Mesenchymal stem cell (in vitro differentiated cells and primary cell): ENCODE results near the gene ARMH1.

Experiments used
- DNase-seq: peaks from one replicate; pipeline ENCODE4 v3.0.0-alpha.2; 2013
- H2AFZ ChIP-seq: one replicate; pipeline ENCODE4 v1.6.1; 2013; ENCODE audit warnings: low read depth, mild to moderate bottlenecking, control low read depth, inconsistent platforms, low read length, moderate library complexity
- H2AK5ac ChIP-seq: 2 replicates; pipeline ENCODE4 v1.6.1; 2013; ENCODE audit warnings: low read length, moderate library complexity, mild to moderate bottlenecking, inconsistent platforms; ENCODE audit not compliant: severe bottlenecking
- H2BK120ac ChIP-seq: one replicate; pipeline ENCODE4 v1.6.1; 2013; ENCODE audit warnings: low read depth, mild to moderate bottlenecking, inconsistent platforms, low read length, moderate library complexity
- H2BK12ac ChIP-seq, 2 experiments: one replicate each; pipeline ENCODE4 v1.6.1; 2013; ENCODE audit warnings: inconsistent platforms in 2 of 2, low read length in 2 of 2, mild to moderate bottlenecking in 2 of 2, moderate library complexity in 2 of 2, control low read depth in 1 of 2
- H2BK15ac ChIP-seq: one replicate; pipeline ENCODE4 v1.6.1; 2013; ENCODE audit warnings: mild to moderate bottlenecking, low read depth, inconsistent platforms; ENCODE audit not compliant: poor library complexity, severe bottlenecking
- H2BK5ac ChIP-seq: 2 replicates; pipeline ENCODE4 v1.6.1; 2013; ENCODE audit warnings: low read depth, mild to moderate bottlenecking, low read length, control low read depth, inconsistent platforms; ENCODE audit not compliant: poor library complexity, severe bottlenecking
- H3K14ac ChIP-seq, 2 experiments: one replicate each; pipeline ENCODE4 v1.6.1; 2013; ENCODE audit warnings: inconsistent platforms in 2 of 2, low read length in 2 of 2, control low read depth in 1 of 2, mild to moderate bottlenecking in 1 of 2, moderate library complexity in 1 of 2
- H3K18ac ChIP-seq, 2 experiments: one replicate each; pipeline ENCODE4 v1.6.1; 2013; ENCODE audit warnings: inconsistent platforms in 2 of 2, low read length in 2 of 2, control low read depth in 1 of 2, low read depth in 1 of 2, mild to moderate bottlenecking in 1 of 2
- H3K23ac ChIP-seq, 2 experiments: one replicate each; pipeline ENCODE4 v1.6.1; 2013; ENCODE audit warnings: inconsistent platforms in 2 of 2, low read length in 2 of 2, mild to moderate bottlenecking in 2 of 2, moderate library complexity in 2 of 2, control low read depth in 1 of 2
- H3K27ac ChIP-seq: 2 replicates; pipeline ENCODE4 v1.5.1; 2013; ENCODE audit warnings: mild to moderate bottlenecking, moderate library complexity, low read length, control low read depth, inconsistent platforms; ENCODE audit not compliant: poor library complexity, severe bottlenecking
- H3K27me3 ChIP-seq, 2 experiments: 2 replicates each; pipeline versions ENCODE4 v1.6.1 to v1.7.0; 2013; ENCODE audit warnings: low read length in 2 of 2, mild to moderate bottlenecking in 2 of 2, moderate library complexity in 2 of 2, control low read depth in 1 of 2, inconsistent platforms in 1 of 2; ENCODE audit not compliant: control insufficient read depth in 1 of 2, insufficient read depth in 1 of 2
- H3K36me3 ChIP-seq, 2 experiments: 2 replicates each; pipeline versions ENCODE4 v1.6.1 to v1.7.0; 2013; ENCODE audit warnings: low read length in 2 of 2, control low read depth in 1 of 2, inconsistent platforms in 1 of 2, low read depth in 1 of 2, mild to moderate bottlenecking in 1 of 2; ENCODE audit not compliant: insufficient read depth in 2 of 2, control insufficient read depth in 1 of 2
- H3K4ac ChIP-seq, 2 experiments: one replicate each; pipeline ENCODE4 v1.6.1; 2013; ENCODE audit warnings: inconsistent platforms in 2 of 2, low read length in 2 of 2, mild to moderate bottlenecking in 2 of 2, moderate library complexity in 2 of 2, control low read depth in 1 of 2, low read depth in 1 of 2
- H3K4me1 ChIP-seq: 2 replicates; pipeline ENCODE4 v1.6.1; 2013; ENCODE audit warnings: low read depth, low read length, control low read depth; ENCODE audit not compliant: control insufficient read depth, insufficient read depth
- H3K4me2 ChIP-seq: 2 replicates; pipeline ENCODE4 v1.6.1; 2013; ENCODE audit warnings: low read length, mild to moderate bottlenecking, inconsistent platforms; ENCODE audit not compliant: poor library complexity, severe bottlenecking
- H3K4me3 ChIP-seq, 2 experiments: 2 replicates each; pipeline versions ENCODE4 v1.5.1 to v1.7.0; 2013; ENCODE audit warnings: low read length in 2 of 2, mild to moderate bottlenecking in 2 of 2, control low read depth in 1 of 2, low read depth in 1 of 2; ENCODE audit not compliant: insufficient read depth in 1 of 2
- H3K79me1 ChIP-seq: replicated peaks from 2 replicates; pipeline ENCODE4 v1.6.1; 2013; ENCODE audit warnings: mild to moderate bottlenecking, control low read depth, low read length, inconsistent platforms; ENCODE audit not compliant: poor library complexity, severe bottlenecking
- H3K9ac ChIP-seq: 2 replicates; pipeline ENCODE4 v1.7.0; 2013; ENCODE audit warnings: mild to moderate bottlenecking, low read length, moderate library complexity
- H3K9me3 ChIP-seq: 2 replicates; pipeline ENCODE4 v1.7.0; 2013; ENCODE audit warnings: mild to moderate bottlenecking, low read length; ENCODE audit not compliant: control insufficient read depth
- H4K8ac ChIP-seq: one replicate; pipeline ENCODE4 v1.6.1; 2013; ENCODE audit warnings: inconsistent platforms, mild to moderate bottlenecking, low read length, moderate library complexity
- H4K91ac ChIP-seq: one replicate; pipeline ENCODE4 v1.6.1; 2013; ENCODE audit warnings: mild to moderate bottlenecking, low read length, inconsistent platforms
- WGBS: methylation state at CpG from one replicate; pipeline ENCODE4 v1.1.7; 2013; ENCODE audit warnings: mixed read lengths; 5-methylcytosine and 5-hydroxymethylcytosine counted together

Gene ARMH1

GRCh38 chr1:44677201-44677766 is 2.8 kb downstream of the ARMH1 start:
- H2AK5ac ChIP-seq: no peak overlapping the region
- H2BK120ac ChIP-seq: no peak overlapping the region
- peak overlapping the region in 1 of 2 experiments; percentile 19 for H3K23ac ChIP-seq
- peak overlapping the region in 1 of 2 experiments; percentile 1 for H2BK12ac ChIP-seq
- H3K9ac ChIP-seq: peak overlapping the region; percentile 26
- no peak overlapping the region for H2BK5ac ChIP-seq
- no peak overlapping the region for H3K4me2 ChIP-seq
- H3K36me3 ChIP-seq: peaks cover 0 to 8% of the 10 kb centered on the region in 2 experiments
- no peak overlapping the region for H3K14ac ChIP-seq
- no peak overlapping the region for H4K8ac ChIP-seq
- WGBS: 68% methylated on average over 6 of the region's 6 CpGs
- H3K79me1 ChIP-seq: peaks cover 27% of the 10 kb centered on the region
- peak; percentile 69 for DNase-seq
- H3K4ac ChIP-seq: no peak overlapping the region
- no peak overlapping the region for H2AFZ ChIP-seq
- H3K4me1 ChIP-seq: peaks cover 16% of the 10 kb centered on the region
- H3K27ac ChIP-seq: no peak overlapping the region
- no peaks in the 10 kb centered on the region for H3K9me3 ChIP-seq
- H3K27me3 ChIP-seq: no peaks in the 10 kb centered on the region
- peak overlapping the region; percentile 53 for H4K91ac ChIP-seq
- no peak overlapping the region for H3K4me3 ChIP-seq
- no peak overlapping the region for H3K18ac ChIP-seq
- H2BK15ac ChIP-seq: no peak overlapping the region

DNA sequence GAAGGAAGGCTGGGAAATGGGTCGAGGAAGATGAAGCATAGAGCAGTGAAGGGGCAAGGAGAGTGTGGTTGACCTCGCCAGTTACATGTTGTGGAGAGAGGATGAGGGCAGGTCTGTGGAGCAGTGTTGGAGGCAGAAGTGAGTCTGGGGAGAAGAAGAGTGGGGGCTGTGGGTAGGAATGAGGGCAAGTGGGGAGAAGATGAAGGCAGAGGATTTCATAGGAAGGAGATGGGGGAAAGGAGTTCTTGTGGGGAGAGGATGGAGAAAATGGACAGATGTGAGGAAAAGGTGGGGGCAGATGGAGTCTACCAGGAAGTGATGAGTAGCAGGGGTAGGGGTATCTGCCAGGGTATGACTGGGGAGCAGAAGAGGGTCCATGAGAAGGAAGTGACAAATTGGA is 3.6 kb downstream of the ARMH1 start:
- H2BK12ac ChIP-seq: peak overlapping the region in 1 of 2 experiments; percentile 40

DNA sequence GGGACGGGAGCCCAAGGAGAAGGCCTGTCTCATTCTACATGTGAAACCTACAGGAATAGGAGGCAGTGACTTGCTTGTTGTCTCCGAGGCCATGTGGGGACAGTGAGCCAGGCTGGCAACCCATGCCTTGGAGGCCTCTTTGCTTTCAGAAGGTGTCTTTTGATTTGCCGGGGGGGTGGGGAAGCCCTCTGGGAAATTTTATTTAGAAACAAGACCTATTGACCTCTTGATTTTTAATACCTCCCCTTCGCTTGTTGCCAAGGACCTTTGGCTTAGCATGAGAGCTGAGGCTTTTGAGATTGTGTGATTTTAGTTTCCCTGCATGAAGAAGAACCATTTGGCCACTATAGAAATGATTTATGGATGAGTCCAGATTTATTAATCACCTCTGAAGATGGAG is 4.1 kb downstream of the ARMH1 start:
- no peak overlapping the region for H2BK12ac ChIP-seq
- H2BK15ac ChIP-seq: no peak overlapping the region
- 97% methylated on average over 3 of the region's 4 CpGs for WGBS
- no peak for DNase-seq
- no peaks in the 10 kb centered on the region for H3K9me3 ChIP-seq
- H3K18ac ChIP-seq: no peak overlapping the region
- no peak overlapping the region for H3K4me3 ChIP-seq
- no peak overlapping the region for H2AK5ac ChIP-seq
- H3K79me1 ChIP-seq: peaks cover 18% of the 10 kb centered on the region
- no peak overlapping the region for H3K23ac ChIP-seq
- no peak overlapping the region for H3K9ac ChIP-seq
- no peak overlapping the region for H3K4me2 ChIP-seq
- no peak overlapping the region for H2AFZ ChIP-seq
- H3K36me3 ChIP-seq: peaks cover 0 to 8% of the 10 kb centered on the region in 2 experiments
- no peak overlapping the region for H2BK120ac ChIP-seq
- H4K8ac ChIP-seq: no peak overlapping the region
- peaks cover 5% of the 10 kb centered on the region for H3K4me1 ChIP-seq
- H2BK5ac ChIP-seq: no peak overlapping the region
- H3K4ac ChIP-seq: peak overlapping the region in 1 of 2 experiments; percentile 25
- no peaks in the 10 kb centered on the region for H3K27me3 ChIP-seq
- H3K14ac ChIP-seq: no peak overlapping the region
- no peak overlapping the region for H4K91ac ChIP-seq
- H3K27ac ChIP-seq: no peak overlapping the region

More for the DNA sequence above, 3.6 kb downstream of the ARMH1 start:
- peaks cover 21% of the 10 kb centered on the region for H3K79me1 ChIP-seq
- H3K27me3 ChIP-seq: no peaks in the 10 kb centered on the region
- H2BK5ac ChIP-seq: no peak overlapping the region
- no peaks in the 10 kb centered on the region for H3K9me3 ChIP-seq
- no peak overlapping the region for H3K23ac ChIP-seq
- no peak overlapping the region for H3K9ac ChIP-seq
- H3K4me2 ChIP-seq: no peak overlapping the region
- H2AK5ac ChIP-seq: no peak overlapping the region
- peaks cover 0 to 8% of the 10 kb centered on the region in 2 experiments for H3K36me3 ChIP-seq
- H3K4ac ChIP-seq: peak overlapping the region in 1 of 2 experiments; percentile 25
- no peak overlapping the region for H3K18ac ChIP-seq
- no peak overlapping the region for H2BK120ac ChIP-seq
- H2BK15ac ChIP-seq: no peak overlapping the region
- H3K4me1 ChIP-seq: peaks cover 8% of the 10 kb centered on the region
- no peak overlapping the region for H4K91ac ChIP-seq
- no peak for DNase-seq
- H2AFZ ChIP-seq: no peak overlapping the region
- no peak overlapping the region for H3K14ac ChIP-seq
- WGBS: 95% methylated on average over 2 of the region's 2 CpGs
- no peak overlapping the region for H3K4me3 ChIP-seq
- no peak overlapping the region for H3K27ac ChIP-seq
- no peak overlapping the region for H4K8ac ChIP-seq

DNA sequence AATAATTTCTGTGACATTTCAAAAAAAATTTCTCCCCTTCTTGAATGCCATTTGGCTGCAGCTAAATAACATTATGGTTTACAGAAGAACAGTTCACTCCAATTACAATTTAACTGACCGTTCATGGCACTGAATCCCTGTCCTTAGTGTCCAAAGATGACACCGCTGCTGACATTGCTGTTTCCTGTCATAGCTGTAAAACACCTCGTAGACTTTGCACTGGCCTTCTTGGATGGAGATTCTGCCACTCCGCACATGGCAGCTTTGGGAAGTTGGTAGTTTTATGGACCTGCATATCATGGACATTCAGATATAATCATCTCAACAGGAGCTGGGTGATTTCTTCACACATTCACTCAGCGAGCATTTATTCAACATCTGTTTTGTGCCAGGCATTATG is 5.0 kb downstream of the ARMH1 start:
- no peak overlapping the region for H3K4me3 ChIP-seq
- H2BK120ac ChIP-seq: no peak overlapping the region
- no peak overlapping the region for H2BK12ac ChIP-seq
- no peak overlapping the region for H4K8ac ChIP-seq
- no peak overlapping the region for H3K18ac ChIP-seq
- H2BK5ac ChIP-seq: no peak overlapping the region
- no peak overlapping the region for H3K23ac ChIP-seq
- H3K36me3 ChIP-seq: peaks cover 0 to 8% of the 10 kb centered on the region in 2 experiments
- no peak overlapping the region for H2AK5ac ChIP-seq
- no peak overlapping the region for H3K4ac ChIP-seq
- no peak for DNase-seq
- H3K27ac ChIP-seq: no peak overlapping the region
- peaks cover 5% of the 10 kb centered on the region for H3K4me1 ChIP-seq
- no peak overlapping the region for H2BK15ac ChIP-seq
- H3K27me3 ChIP-seq: no peaks in the 10 kb centered on the region
- 93% methylated on average over 5 of the region's 5 CpGs for WGBS
- H3K4me2 ChIP-seq: no peak overlapping the region
- no peak overlapping the region for H3K9ac ChIP-seq
- no peaks in the 10 kb centered on the region for H3K9me3 ChIP-seq
- no peak overlapping the region for H4K91ac ChIP-seq
- H2AFZ ChIP-seq: no peak overlapping the region
- H3K79me1 ChIP-seq: peaks cover 18% of the 10 kb centered on the region
- no peak overlapping the region for H3K14ac ChIP-seq
